Measurements from ENCODE around the gene NPLOC4.

DNA sequence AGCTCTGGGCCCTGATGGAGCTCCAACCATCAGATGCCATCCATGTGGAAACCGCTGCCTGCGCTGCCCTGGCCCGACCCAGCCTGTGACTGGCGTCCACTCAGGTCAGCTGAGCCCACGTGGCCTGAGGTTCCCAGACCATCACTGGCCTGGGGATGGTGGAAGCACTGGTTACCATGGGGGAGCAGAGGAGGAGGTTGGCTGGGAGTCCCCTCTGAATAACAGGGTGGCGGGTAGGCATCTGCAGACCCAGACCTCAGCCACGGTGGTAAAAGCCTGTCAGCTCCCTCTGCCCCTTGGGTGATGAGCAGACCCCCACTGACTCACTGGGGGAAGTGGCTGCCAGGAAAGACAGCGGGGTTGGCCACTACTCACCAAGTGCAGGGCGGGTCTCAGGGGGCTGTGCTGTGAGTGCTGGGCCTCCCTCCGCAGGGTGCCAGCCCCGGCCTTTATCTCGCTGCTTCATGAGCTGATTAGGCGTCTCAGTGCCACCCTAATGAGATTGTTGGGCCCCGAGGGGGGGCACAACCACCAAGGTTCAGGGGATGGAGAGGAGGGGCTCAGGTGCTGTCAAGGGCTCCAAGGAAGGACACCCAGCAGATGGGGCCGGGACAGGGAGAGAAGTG, 19.3 kb upstream of the NPLOC4 start, which contains the start of gene PDE6G:
- no peak for TF ChIP-seq EZH2 (IDR thresholded peaks at IDR 0.05; ENCODE audit: borderline replicate concordance, low read depth, low read length, severe bottlenecking)
- TF ChIP-seq, protein P1, sequence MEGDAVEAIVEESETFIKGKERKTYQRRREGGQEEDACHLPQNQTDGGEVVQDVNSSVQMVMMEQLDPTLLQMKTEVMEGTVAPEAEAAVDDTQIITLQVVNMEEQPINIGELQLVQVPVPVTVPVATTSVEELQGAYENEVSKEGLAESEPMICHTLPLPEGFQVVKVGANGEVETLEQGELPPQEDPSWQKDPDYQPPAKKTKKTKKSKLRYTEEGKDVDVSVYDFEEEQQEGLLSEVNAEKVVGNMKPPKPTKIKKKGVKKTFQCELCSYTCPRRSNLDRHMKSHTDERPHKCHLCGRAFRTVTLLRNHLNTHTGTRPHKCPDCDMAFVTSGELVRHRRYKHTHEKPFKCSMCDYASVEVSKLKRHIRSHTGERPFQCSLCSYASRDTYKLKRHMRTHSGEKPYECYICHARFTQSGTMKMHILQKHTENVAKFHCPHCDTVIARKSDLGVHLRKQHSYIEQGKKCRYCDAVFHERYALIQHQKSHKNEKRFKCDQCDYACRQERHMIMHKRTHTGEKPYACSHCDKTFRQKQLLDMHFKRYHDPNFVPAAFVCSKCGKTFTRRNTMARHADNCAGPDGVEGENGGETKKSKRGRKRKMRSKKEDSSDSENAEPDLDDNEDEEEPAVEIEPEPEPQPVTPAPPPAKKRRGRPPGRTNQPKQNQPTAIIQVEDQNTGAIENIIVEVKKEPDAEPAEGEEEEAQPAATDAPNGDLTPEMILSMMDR (IDR thresholded peaks at IDR 0.05; ENCODE audit: borderline replicate concordance, extremely low read depth, low read length, poor library complexity, severe bottlenecking), result no peak

Measured in DND-41 (cell line).